Tibial nerve (tissue), 4 donors: ENCODE measurements around the gene C2CD4A. TPM values are rescaled to one million over a fixed set of nuclear protein-coding genes. Genes with fewer than 3 reads are reported as not detected.

ENCODE experiments used
- total RNA-seq, 4 donors: library from RNA; depleted of rRNA; stranded (reverse); fragments of >200 nt; gene quantifications; one replicate each; pipeline ENCODE4 v1.1.0, GENCODE V29; 2016

Gene C2CD4A
- total RNA-seq, 4 donors from 2014 or later: under 0.01 to 0.30 TPM; not detected in 2

Other genes with a start within 250 kb of the C2CD4A start
- gene VPS13C, start 6.5 kb upstream of the C2CD4A start, total RNA-seq: 100 to 1,000 TPM in 3 of 4 donors, 10 to 100 TPM in 1; 97.7 to 151 (median 121) TPM
- gene C2CD4B, start 98.3 kb downstream of the C2CD4A start, total RNA-seq: 1 to 10 TPM; 1.8 to 5.5 (median 3.0) TPM